A673 (cell line): ENCODE measurements around the gene ACMSD.

ENCODE experiments used
- CTCF ChIP-seq: fragments of 300-800, 200-600 bp; sonication (generic); conservative IDR thresholded peaks from 2 replicates; pipeline ENCODE4 v1.5.1; 2017; ENCODE audit warnings: low read depth, mild to moderate bottlenecking, antibody characterized with exemption, low read length, moderate library complexity, mixed read lengths
- EZH2 ChIP-seq: fragments of 200-600 bp; sonication (generic); IDR thresholded peaks from 2 replicates; pipeline ENCODE4 v1.6.1; 2017; ENCODE audit warnings: borderline replicate concordance, low read depth, mild to moderate bottlenecking, mixed read lengths, antibody characterized with exemption, low read length; ENCODE audit not compliant: poor library complexity, severe bottlenecking

- no peak for TF ChIP-seq EZH2
- TF ChIP-seq CTCF = no peak
These were observed 107.7 kb downstream of the ACMSD start for GRCh38 chr2:134946073-134946472.
